Stimulated activated CD4-positive, alpha-beta T cell treated with anti-CD3 and anti-CD28 coated beads, Interleukin-4, amount 100 ng/mL, for 4 hours (primary cell): ENCODE measurements around the gene UBAC1.
"Not testable (repeated sequence)": the region's sequence is repeated elsewhere in the genome, so short reads cannot be mapped to it uniquely, and the experiment has no call there.

Source experiments
- DNase-seq, 2 experiments: peaks; one replicate each; pipeline ENCODE4 v3.0.0-alpha.2; 2020

UBAC1 gene

GRCh38 chr9:135932656-135933055, 28.5 kb downstream of the UBAC1 start:
- DNase-seq, result no peak

- no peak for DNase-seq
Measured at GRCh38 chr9:135931349-135931820, 29.8 kb downstream of the UBAC1 start.

GRCh38 chr9:135930446-135931345, 30.5 kb downstream of the UBAC1 start:
- DNase-seq, result no peak

- no peak for DNase-seq
Measured at GRCh38 chr9:135929656-135930445, 31.3 kb downstream of the UBAC1 start.

- no peak for DNase-seq
Measured at GRCh38 chr9:135928731-135929655, 32.2 kb downstream of the UBAC1 start.

- DNase-seq, result no peak
Measured at GRCh38 chr9:135928074-135928730, 33.0 kb downstream of the UBAC1 start.

- DNase-seq, result no peak
Measured at GRCh38 chr9:135927195-135928013, 33.8 kb downstream of the UBAC1 start.

- DNase-seq, result peak; percentile 41 to 54
Measured at GRCh38 chr9:135926402-135927194, 34.6 kb downstream of the UBAC1 start.

- DNase-seq, result peak; percentile 58 to 69
Measured at GRCh38 chr9:135925496-135926133, 35.6 kb downstream of the UBAC1 start.

GRCh38 chr9:135924628-135925338, 36.4 kb downstream of the UBAC1 start:
- DNase-seq, result no peak

- DNase-seq, result no peak
Measured at GRCh38 chr9:135923508-135923907, 37.7 kb downstream of the UBAC1 start.

- DNase-seq, result no peak
Measured at GRCh38 chr9:135921749-135922310, 39.3 kb downstream of the UBAC1 start.

- DNase-seq, result no peak
Measured at GRCh38 chr9:135920973-135921585, 40.1 kb downstream of the UBAC1 start.

GRCh38 chr9:135920256-135920930, 40.8 kb downstream of the UBAC1 start:
- no peak for DNase-seq

GRCh38 chr9:135919318-135919890, 41.8 kb downstream of the UBAC1 start:
- DNase-seq, result no peak

GRCh38 chr9:135916227-135916626, 44.9 kb downstream of the UBAC1 start:
- not testable (repeated sequence) for DNase-seq

GRCh38 chr9:135914921-135915320, 46.3 kb downstream of the UBAC1 start:
- no peak for DNase-seq
